ENCODE data around the gene KCNQ2. TPM values are rescaled to one million over a fixed set of nuclear protein-coding genes. Genes with fewer than 3 reads are reported as not detected.

The KCNQ2 gene
- total and polyA plus RNA-seq, 2 experiments from 2014 or later: 68.5 to 92.4 TPM

DNA sequence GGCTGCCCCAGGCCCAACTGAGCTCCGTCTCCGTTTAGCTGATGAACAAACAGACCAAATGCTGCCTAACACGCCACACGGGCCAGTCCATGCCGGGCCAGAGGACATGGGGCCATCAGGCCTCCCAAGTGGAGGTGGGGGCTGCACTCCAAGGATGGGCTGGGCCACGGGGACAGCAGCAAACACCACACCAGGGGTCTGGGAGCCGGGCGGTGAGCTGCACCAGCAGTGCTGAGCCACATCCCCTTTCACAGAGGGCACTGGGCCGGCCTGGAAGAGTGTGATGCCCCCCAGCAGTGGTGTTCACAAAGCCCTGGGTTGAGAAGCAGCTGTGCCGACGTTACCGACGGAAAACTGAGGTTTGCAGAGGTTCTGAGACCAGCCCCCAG lies 2.7 kb downstream of the KCNQ2 start:
- H3K79me2 ChIP-seq (replicated peaks; ENCODE audit: insufficient read depth): peaks cover 64% of the 10 kb centered on the region
- H3K4me3 Mint-ChIP-seq: peak overlapping the region; percentile 76; the same call in 1 of the 3 replicates
- H3K9me3 Mint-ChIP-seq: no peaks in the 10 kb centered on the region

More for the DNA sequence above, 2.7 kb downstream of the KCNQ2 start:
- Histone ChIP-seq H3K4me1 (ENCODE audit: insufficient read depth) (peaks cover 7% of the 10 kb centered on the region; the same call in 1 of the 2 replicates), H4K20me1 (replicated peaks; ENCODE audit: insufficient read depth) (no peaks in the 10 kb centered on the region; the same call in 1 of the 2 replicates), H3K27me3 (ENCODE audit: insufficient read depth) (no peaks in the 10 kb centered on the region), H2AFZ (no peak overlapping the region), H3K9me2 (ENCODE audit: insufficient read depth) (no peaks in the 10 kb centered on the region), H3K4me3 (no peak overlapping the region), H3K4me2 (no peak overlapping the region; the same call in 1 of the 2 replicates), H3F3A (replicated peaks; ENCODE audit: low read depth) (no peaks in the 10 kb centered on the region), H3K27ac (ENCODE audit: low read depth) (no peak overlapping the region), H3K36me3 (ENCODE audit: insufficient read depth) (no peaks in the 10 kb centered on the region)
- H3K4me1 Mint-ChIP-seq: peaks cover 28% of the 10 kb centered on the region
- DNase-seq (ENCODE audit: low spot score) (no peak), ATAC-seq (no peak)
- no peaks in the 10 kb centered on the region for H3K36me3 Mint-ChIP-seq (ENCODE audit: low read depth)
- H3K27me3 Mint-ChIP-seq (ENCODE audit: insufficient read depth, low read depth, poor library complexity): peaks cover 19% of the 10 kb centered on the region
- H3K27ac Mint-ChIP-seq: no peak overlapping the region
- TF ChIP-seq CREB1 (CRISPR knock-in tag; IDR thresholded peaks at IDR 0.05; ENCODE audit: low read depth) (no peak), ZNF114 (CRISPR knock-in tag; IDR thresholded peaks at IDR 0.05) (no peak), POLR2AphosphoS5 (IDR thresholded peaks at IDR 0.05; ENCODE audit: low read depth) (no peak), EZH2phosphoT487 (IDR thresholded peaks at IDR 0.05; ENCODE audit: unreplicated experiment) (no peak), JUNB (IDR thresholded peaks at IDR 0.05; ENCODE audit: unreplicated experiment) (no peak), NANOG (IDR thresholded peaks at IDR 0.05; ENCODE audit: borderline replicate concordance) (no peak), STAT1 (IDR thresholded peaks at IDR 0.05; ENCODE audit: unreplicated experiment) (no peak)
- TF ChIP-seq, protein P1, sequence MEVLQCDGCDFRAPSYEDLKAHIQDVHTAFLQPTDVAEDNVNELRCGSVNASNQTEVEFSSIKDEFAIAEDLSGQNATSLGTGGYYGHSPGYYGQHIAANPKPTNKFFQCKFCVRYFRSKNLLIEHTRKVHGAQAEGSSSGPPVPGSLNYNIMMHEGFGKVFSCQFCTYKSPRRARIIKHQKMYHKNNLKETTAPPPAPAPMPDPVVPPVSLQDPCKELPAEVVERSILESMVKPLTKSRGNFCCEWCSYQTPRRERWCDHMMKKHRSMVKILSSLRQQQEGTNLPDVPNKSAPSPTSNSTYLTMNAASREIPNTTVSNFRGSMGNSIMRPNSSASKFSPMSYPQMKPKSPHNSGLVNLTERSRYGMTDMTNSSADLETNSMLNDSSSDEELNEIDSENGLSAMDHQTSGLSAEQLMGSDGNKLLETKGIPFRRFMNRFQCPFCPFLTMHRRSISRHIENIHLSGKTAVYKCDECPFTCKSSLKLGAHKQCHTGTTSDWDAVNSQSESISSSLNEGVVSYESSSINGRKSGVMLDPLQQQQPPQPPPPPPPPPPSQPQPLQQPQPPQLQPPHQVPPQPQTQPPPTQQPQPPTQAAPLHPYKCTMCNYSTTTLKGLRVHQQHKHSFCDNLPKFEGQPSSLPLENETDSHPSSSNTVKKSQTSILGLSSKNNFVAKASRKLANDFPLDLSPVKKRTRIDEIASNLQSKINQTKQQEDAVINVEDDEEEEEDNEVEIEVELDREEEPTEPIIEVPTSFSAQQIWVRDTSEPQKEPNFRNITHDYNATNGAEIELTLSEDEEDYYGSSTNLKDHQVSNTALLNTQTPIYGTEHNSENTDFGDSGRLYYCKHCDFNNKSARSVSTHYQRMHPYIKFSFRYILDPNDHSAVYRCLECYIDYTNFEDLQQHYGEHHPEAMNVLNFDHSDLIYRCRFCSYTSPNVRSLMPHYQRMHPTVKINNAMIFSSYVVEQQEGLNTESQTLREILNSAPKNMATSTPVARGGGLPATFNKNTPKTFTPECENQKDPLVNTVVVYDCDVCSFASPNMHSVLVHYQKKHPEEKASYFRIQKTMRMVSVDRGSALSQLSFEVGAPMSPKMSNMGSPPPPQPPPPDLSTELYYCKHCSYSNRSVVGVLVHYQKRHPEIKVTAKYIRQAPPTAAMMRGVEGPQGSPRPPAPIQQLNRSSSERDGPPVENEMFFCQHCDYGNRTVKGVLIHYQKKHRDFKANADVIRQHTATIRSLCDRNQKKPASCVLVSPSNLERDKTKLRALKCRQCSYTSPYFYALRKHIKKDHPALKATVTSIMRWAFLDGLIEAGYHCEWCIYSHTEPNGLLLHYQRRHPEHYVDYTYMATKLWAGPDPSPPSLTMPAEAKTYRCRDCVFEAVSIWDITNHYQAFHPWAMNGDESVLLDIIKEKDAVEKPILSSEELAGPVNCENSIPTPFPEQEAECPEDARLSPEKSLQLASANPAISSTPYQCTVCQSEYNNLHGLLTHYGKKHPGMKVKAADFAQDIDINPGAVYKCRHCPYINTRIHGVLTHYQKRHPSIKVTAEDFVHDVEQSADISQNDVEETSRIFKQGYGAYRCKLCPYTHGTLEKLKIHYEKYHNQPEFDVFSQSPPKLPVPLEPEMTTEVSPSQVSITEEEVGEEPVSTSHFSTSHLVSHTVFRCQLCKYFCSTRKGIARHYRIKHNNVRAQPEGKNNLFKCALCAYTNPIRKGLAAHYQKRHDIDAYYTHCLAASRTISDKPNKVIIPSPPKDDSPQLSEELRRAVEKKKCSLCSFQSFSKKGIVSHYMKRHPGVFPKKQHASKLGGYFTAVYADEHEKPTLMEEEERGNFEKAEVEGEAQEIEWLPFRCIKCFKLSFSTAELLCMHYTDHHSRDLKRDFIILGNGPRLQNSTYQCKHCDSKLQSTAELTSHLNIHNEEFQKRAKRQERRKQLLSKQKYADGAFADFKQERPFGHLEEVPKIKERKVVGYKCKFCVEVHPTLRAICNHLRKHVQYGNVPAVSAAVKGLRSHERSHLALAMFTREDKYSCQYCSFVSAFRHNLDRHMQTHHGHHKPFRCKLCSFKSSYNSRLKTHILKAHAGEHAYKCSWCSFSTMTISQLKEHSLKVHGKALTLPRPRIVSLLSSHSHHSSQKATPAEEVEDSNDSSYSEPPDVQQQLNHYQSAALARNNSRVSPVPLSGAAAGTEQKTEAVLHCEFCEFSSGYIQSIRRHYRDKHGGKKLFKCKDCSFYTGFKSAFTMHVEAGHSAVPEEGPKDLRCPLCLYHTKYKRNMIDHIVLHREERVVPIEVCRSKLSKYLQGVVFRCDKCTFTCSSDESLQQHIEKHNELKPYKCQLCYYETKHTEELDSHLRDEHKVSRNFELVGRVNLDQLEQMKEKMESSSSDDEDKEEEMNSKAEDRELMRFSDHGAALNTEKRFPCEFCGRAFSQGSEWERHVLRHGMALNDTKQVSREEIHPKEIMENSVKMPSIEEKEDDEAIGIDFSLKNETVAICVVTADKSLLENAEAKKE (CRISPR knock-in tag; IDR thresholded peaks at IDR 0.05): no peak
- TF ChIP-seq, protein P2, sequence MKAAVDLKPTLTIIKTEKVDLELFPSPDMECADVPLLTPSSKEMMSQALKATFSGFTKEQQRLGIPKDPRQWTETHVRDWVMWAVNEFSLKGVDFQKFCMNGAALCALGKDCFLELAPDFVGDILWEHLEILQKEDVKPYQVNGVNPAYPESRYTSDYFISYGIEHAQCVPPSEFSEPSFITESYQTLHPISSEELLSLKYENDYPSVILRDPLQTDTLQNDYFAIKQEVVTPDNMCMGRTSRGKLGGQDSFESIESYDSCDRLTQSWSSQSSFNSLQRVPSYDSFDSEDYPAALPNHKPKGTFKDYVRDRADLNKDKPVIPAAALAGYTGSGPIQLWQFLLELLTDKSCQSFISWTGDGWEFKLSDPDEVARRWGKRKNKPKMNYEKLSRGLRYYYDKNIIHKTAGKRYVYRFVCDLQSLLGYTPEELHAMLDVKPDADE (IDR thresholded peaks at IDR 0.05): no peak
- TF ChIP-seq, protein P3, sequence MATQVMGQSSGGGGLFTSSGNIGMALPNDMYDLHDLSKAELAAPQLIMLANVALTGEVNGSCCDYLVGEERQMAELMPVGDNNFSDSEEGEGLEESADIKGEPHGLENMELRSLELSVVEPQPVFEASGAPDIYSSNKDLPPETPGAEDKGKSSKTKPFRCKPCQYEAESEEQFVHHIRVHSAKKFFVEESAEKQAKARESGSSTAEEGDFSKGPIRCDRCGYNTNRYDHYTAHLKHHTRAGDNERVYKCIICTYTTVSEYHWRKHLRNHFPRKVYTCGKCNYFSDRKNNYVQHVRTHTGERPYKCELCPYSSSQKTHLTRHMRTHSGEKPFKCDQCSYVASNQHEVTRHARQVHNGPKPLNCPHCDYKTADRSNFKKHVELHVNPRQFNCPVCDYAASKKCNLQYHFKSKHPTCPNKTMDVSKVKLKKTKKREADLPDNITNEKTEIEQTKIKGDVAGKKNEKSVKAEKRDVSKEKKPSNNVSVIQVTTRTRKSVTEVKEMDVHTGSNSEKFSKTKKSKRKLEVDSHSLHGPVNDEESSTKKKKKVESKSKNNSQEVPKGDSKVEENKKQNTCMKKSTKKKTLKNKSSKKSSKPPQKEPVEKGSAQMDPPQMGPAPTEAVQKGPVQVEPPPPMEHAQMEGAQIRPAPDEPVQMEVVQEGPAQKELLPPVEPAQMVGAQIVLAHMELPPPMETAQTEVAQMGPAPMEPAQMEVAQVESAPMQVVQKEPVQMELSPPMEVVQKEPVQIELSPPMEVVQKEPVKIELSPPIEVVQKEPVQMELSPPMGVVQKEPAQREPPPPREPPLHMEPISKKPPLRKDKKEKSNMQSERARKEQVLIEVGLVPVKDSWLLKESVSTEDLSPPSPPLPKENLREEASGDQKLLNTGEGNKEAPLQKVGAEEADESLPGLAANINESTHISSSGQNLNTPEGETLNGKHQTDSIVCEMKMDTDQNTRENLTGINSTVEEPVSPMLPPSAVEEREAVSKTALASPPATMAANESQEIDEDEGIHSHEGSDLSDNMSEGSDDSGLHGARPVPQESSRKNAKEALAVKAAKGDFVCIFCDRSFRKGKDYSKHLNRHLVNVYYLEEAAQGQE (IDR thresholded peaks at IDR 0.05; ENCODE audit: unreplicated experiment): no peak
- TF ChIP-seq, protein P4, sequence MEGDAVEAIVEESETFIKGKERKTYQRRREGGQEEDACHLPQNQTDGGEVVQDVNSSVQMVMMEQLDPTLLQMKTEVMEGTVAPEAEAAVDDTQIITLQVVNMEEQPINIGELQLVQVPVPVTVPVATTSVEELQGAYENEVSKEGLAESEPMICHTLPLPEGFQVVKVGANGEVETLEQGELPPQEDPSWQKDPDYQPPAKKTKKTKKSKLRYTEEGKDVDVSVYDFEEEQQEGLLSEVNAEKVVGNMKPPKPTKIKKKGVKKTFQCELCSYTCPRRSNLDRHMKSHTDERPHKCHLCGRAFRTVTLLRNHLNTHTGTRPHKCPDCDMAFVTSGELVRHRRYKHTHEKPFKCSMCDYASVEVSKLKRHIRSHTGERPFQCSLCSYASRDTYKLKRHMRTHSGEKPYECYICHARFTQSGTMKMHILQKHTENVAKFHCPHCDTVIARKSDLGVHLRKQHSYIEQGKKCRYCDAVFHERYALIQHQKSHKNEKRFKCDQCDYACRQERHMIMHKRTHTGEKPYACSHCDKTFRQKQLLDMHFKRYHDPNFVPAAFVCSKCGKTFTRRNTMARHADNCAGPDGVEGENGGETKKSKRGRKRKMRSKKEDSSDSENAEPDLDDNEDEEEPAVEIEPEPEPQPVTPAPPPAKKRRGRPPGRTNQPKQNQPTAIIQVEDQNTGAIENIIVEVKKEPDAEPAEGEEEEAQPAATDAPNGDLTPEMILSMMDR (conservative IDR thresholded peaks at IDR 0.05; ENCODE audit: low read depth in 2 of 2): no peak

Data from GM23338 (cell line).